T-helper 17 cell (primary cell): ENCODE data around the gene LST1. TPM values are rescaled to one million over a fixed set of nuclear protein-coding genes. Genes with fewer than 3 reads are reported as not detected.
"Not testable (repeated sequence)": the region's sequence is repeated elsewhere in the genome, so short reads cannot be mapped to it uniquely, and the experiment has no call there.

ENCODE experiments used
- ATAC-seq: fragments of 150-1000 bp; cut with Tn5 transposase; 2 replicates; pipeline ENCODE4 v1.10.0; 2021; ENCODE audit warnings: mild to moderate bottlenecking, moderate library complexity
- DNase-seq, 3 donors: peaks; one replicate each; pipeline versions ENCODE4 v3.0.0 to v3.0.0-alpha.2; 2020 to 2021
- H3K9me3 ChIP-seq: one replicate; pipeline ENCODE4 v1.7.0; 2013; ENCODE audit warnings: low read length, mild to moderate bottlenecking; ENCODE audit not compliant: control insufficient read depth, poor library complexity, severe bottlenecking
- H3K27ac Mint-ChIP-seq: one replicate; pipeline ENCODE4 v1.8.0; 2022; ENCODE audit warnings: mild to moderate bottlenecking, moderate library complexity, mixed read lengths
- H3K27me3 Mint-ChIP-seq: one replicate; pipeline ENCODE4 v1.8.0; 2022; ENCODE audit warnings: mixed read lengths
- H3K36me3 Mint-ChIP-seq: one replicate; pipeline ENCODE4 v1.8.0; 2022; ENCODE audit warnings: low read depth, mixed read lengths
- H3K4me1 Mint-ChIP-seq: one replicate; pipeline ENCODE4 v1.8.0; 2022; ENCODE audit warnings: mild to moderate bottlenecking, mixed read lengths
- H3K4me3 Mint-ChIP-seq: one replicate; pipeline ENCODE4 v1.8.0; 2022; ENCODE audit warnings: mild to moderate bottlenecking, moderate library complexity, mixed read lengths
- total RNA-seq, 4 donors: library from RNA in 2 of 4; stranded (reverse) in 2 of 4; gene quantifications; one replicate each; pipeline ENCODE4 v1.2.3 and lab custom pipeline; 2022 to 2026

Gene LST1
- total RNA-seq, 2 donors from 2014 or later: 30.6 to 42.6 TPM

DNA sequence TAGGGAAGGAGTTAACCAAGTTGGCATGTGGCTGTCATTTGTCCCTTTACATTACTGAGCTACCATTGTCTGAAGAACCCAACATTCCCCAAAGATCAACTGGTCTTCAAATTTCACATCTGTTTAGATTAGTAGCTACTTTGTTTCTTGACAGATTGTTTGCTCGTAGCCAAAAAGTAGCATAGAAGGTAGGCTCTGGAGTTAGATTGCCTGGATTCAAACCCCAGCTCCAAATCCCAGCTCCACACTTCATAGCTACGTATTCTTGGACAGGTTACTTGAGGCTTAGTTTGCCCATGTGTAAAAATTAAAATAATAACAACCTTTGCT lies 37.6 kb upstream of the LST1 start:
- H3K9me3 ChIP-seq: no peaks in the 10 kb centered on the region
- peaks cover 24% of the 10 kb centered on the region for H3K4me1 Mint-ChIP-seq

DNA sequence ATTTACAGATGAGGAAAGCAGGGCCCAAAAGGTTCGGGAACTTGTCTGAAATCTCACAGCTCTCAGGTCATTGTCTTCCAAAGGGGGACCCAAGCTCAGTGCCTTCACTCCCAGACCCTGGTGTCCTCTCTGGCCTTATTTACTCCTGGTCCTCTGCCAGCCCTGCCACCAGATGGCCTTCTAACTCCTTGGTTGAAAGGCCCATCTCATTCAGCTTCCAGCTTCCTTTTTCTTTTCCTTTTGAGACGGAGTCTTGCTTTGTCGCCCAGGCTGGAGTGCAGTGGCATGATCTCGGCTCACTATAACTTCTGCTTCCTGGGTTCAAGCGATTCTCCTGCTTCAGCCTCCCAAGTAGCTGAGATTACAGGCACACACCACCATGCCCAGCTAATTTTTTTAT lies 34.7 kb upstream of the LST1 start:
- peaks cover 21% of the 10 kb centered on the region for H3K4me1 Mint-ChIP-seq
- ATAC-seq (peak; percentile 18), DNase-seq (peak; percentile 39 to 54 (median 53))
- H3K27ac Mint-ChIP-seq, H3K36me3 Mint-ChIP-seq, H3K4me3 Mint-ChIP-seq, H3K27me3 Mint-ChIP-seq, H3K9me3 ChIP-seq: not testable (repeated sequence)

More for the DNA sequence above, 37.6 kb upstream of the LST1 start:
- DNase-seq (no peak), ATAC-seq (no peak)
- Mint-ChIP-seq H3K4me3 (peak overlapping the region; percentile 98), H3K27me3 (no peaks in the 10 kb centered on the region), H3K27ac (peak overlapping the region; percentile 94), H3K36me3 (no peaks in the 10 kb centered on the region)

DNA sequence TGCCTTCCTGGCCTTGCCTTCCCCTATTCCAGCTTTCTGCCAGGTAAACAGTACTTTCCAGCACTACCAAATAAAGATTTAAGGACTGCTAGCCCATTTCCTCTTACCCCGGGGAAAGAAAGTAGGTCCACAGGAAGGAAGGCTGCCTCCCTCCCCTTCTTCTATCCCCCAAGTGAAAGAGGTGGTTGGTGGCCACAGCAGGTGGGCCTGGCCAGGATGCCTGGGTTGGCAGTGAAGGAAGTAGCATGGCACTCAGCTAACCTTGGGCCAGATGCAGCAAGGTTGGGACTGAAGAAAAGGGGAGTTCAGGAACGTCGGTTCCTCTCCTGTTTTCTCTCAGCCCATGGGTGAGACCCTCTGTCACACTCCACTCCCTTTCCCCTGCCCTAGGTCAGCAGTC lies 29.8 kb upstream of the LST1 start:
- Mint-ChIP-seq H3K36me3 (peaks cover 5% of the 10 kb centered on the region), H3K27ac (peak overlapping the region; percentile 45), H3K4me1 (peaks cover 41% of the 10 kb centered on the region), H3K27me3 (no peaks in the 10 kb centered on the region), H3K4me3 (peak overlapping the region; percentile 58)
- no peaks in the 10 kb centered on the region for H3K9me3 ChIP-seq
- ATAC-seq: no peak
- no peak for DNase-seq

DNA sequence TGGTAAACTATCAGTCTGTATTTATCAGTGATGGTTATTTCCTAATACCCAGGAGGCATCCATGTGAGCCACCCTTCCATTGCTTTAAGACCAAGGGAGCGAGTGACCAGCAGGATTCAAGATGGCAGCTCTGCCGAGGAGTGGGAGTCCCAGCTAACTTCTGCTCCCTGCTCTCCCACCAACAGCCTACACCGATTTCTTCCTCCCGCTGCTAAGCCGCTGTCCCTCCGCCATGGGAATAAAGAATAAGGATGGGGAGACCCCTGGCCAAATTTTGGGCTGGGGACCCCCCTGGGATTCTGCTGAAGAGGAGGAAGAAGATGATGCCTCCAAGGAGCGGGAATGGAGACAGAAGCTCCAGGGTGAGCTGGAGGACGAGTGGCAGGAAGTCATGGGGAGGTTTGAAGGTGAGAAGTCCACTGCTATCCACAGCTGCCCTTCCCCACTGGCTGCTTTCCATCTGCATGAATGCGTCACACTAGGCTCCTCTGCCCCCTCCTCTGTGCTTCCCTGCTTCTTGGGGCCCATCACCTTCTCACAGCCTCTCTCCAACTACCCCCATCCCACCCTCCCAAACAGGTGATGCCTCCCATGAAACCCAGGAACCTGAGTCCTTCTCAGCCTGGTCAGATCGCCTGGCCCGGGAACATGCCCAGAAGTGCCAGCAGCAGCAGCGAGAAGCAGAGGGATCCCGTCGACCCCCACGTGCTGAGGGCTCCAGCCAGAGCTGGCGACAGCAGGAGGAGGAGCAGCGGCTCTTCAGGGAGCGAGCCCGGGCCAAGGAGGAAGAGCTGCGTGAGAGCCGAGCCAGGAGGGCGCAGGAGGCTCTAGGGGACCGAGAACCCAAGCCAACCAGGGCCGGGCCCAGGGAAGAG lies 28.4 kb upstream of the LST1 start:
- ATAC-seq (no peak), DNase-seq (no peak)
- H3K4me1 Mint-ChIP-seq: peaks cover 47% of the 10 kb centered on the region
- peak overlapping the region; percentile 95 for H3K27ac Mint-ChIP-seq
- peak overlapping the region; percentile 94 for H3K4me3 Mint-ChIP-seq
- no peaks in the 10 kb centered on the region for H3K9me3 ChIP-seq
- no peaks in the 10 kb centered on the region for H3K27me3 Mint-ChIP-seq
- peaks cover 8% of the 10 kb centered on the region for H3K36me3 Mint-ChIP-seq

DNA sequence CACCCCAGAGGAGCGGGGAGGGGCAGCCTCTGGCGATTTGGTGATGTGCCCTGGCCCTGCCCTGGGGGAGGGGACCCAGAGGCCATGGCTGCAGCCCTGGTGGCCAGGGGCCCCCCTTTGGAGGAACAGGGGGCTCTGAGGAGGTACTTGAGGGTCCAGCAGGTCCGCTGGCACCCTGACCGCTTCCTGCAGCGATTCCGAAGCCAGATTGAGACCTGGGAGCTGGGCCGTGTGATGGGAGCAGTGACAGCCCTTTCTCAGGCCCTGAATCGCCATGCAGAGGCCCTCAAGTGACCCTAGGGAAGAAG lies 27.8 kb upstream of the LST1 start:
- Mint-ChIP-seq H3K27me3 (no peaks in the 10 kb centered on the region), H3K36me3 (peaks cover 8% of the 10 kb centered on the region), H3K4me3 (peak overlapping the region; percentile 94), H3K27ac (peak overlapping the region; percentile 95), H3K4me1 (peaks cover 51% of the 10 kb centered on the region)
- no peaks in the 10 kb centered on the region for H3K9me3 ChIP-seq
- ATAC-seq (no peak), DNase-seq (no peak)

DNA sequence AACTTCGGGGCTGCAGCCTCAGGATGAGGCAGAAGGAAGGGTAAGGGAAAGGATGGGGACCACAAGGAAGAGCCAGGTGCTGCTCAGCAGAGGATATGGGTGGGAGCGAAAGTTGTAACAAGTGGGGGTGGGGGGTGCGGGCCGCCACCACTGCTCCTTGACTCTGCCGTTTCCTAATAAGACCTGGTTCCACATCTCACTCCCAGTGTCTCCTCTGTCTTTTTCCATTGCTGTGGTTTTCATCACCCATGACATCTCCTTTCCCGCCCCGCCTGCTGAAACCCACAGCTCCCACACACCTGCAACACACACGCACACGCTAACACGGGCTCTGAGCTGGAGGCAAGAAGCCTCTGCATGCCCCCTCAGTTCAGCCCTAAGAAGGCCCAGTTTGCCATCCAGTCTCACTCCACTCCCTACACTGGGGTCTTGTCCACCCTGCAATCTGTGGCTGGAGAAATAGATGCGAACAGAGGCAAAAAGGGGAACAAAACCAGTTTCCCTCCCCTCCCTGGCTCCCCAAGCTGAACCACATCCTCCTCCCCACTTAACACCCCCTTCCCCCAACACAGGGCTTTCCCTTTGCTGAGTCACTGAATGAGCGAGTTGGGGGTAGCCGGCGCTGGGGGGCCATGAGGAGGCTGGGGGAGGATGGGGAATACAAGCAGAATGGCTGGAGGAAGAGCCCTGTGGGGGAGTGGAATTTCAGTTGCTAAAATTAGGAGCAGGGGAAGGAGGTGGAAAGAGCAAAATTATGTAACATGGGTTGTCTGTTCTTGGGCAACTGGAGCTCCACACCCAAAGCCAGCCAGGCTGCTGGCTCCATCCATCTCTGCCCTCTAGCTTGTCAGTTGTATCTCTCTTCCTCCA lies 27.2 kb upstream of the LST1 start:
- no peaks in the 10 kb centered on the region for H3K9me3 ChIP-seq
- Mint-ChIP-seq H3K36me3 (peaks cover 9% of the 10 kb centered on the region), H3K27ac (peak overlapping the region; percentile 95), H3K4me1 (peaks cover 53% of the 10 kb centered on the region), H3K27me3 (no peaks in the 10 kb centered on the region), H3K4me3 (peak overlapping the region; percentile 94)
- ATAC-seq: peak; percentile 83
- peak; percentile 32 to 63 (median 44) for DNase-seq

DNA sequence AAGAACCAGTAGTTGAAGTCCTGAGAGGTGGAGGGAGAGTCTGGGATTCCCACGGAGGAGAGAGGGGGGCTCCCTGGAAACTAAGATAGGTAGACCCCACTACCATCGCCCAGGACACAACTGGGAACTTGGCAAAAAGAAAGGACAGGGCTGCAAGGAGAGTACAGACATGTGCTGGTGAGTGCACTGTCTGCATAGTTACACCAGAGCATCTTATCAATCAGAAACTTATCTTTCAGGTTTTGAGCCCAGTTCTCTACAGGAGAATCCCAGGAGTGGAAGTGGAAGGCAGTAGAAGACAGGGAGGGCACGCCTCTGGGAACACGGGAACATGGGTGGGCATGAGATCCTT lies 26.5 kb upstream of the LST1 start:
- Mint-ChIP-seq H3K4me1 (peaks cover 57% of the 10 kb centered on the region), H3K27ac (peak overlapping the region; percentile 95), H3K27me3 (no peaks in the 10 kb centered on the region), H3K36me3 (peaks cover 10% of the 10 kb centered on the region), H3K4me3 (peak overlapping the region; percentile 94)
- DNase-seq: no peak
- ATAC-seq: peak; percentile 23
- H3K9me3 ChIP-seq: no peaks in the 10 kb centered on the region

DNA sequence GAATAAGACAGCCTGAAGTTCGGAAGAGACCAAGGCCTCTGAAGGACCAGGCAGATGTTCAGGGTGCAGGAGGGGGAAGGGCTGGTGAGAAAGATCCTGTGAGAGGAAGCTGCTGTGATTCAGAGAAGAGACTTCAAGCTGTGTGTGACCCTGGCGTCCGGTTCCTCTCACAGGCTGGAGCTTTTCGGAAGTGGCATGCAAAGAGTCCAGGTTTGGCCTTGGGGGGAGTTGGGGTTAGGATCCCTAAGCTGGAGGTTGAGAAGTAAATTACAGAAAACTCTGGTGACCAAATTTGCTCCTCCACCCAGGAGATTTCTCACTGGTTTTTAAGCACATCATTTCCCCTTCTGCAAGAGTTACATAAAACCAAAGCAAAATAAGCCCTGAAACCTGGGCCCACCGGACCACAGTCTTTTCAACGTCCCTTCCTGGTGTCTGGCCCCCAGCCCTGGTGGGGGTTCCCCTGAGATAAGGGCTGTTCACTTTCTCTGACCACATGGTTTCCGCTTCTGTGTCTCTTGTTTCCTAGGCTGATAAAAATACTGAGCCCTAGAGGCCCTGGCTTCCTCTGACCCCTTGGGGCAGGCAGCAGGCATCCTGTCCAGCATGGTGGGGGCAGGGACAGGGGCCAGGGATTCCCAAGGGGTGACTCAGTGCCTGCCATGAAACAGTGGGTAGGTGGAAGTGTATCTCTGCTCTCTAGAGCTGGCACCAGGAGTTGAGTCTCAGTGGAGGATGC lies 25.9 kb upstream of the LST1 start:
- Mint-ChIP-seq H3K4me3 (peak overlapping the region; percentile 94), H3K36me3 (peaks cover 14% of the 10 kb centered on the region), H3K27ac (peak overlapping the region; percentile 95), H3K27me3 (no peaks in the 10 kb centered on the region), H3K4me1 (peaks cover 60% of the 10 kb centered on the region)
- ATAC-seq: peak; percentile 65
- DNase-seq: no peak
- H3K9me3 ChIP-seq: no peaks in the 10 kb centered on the region

DNA sequence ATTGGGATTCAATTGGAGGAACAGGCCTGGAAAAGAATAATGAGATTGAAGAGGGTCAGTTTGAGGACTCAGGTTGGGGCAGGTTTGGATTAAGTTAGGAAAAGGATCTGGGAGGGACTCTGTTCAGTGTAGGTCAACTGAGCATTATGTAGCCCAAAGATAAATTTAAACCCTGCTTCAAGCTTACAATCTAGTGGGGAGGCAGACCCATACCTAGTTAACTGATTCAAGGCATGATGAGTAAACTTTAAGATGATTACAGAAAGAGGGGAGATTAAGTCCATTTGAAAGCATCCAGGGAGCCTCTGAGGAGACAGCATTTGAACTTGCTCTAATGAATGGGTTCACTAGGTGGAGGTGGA lies 25.4 kb upstream of the LST1 start:
- Mint-ChIP-seq H3K4me3 (peak overlapping the region; percentile 94), H3K27ac (peak overlapping the region; percentile 95), H3K36me3 (peaks cover 14% of the 10 kb centered on the region), H3K27me3 (no peaks in the 10 kb centered on the region), H3K4me1 (peaks cover 66% of the 10 kb centered on the region)
- H3K9me3 ChIP-seq: no peaks in the 10 kb centered on the region
- DNase-seq (no peak), ATAC-seq (no peak)

DNA sequence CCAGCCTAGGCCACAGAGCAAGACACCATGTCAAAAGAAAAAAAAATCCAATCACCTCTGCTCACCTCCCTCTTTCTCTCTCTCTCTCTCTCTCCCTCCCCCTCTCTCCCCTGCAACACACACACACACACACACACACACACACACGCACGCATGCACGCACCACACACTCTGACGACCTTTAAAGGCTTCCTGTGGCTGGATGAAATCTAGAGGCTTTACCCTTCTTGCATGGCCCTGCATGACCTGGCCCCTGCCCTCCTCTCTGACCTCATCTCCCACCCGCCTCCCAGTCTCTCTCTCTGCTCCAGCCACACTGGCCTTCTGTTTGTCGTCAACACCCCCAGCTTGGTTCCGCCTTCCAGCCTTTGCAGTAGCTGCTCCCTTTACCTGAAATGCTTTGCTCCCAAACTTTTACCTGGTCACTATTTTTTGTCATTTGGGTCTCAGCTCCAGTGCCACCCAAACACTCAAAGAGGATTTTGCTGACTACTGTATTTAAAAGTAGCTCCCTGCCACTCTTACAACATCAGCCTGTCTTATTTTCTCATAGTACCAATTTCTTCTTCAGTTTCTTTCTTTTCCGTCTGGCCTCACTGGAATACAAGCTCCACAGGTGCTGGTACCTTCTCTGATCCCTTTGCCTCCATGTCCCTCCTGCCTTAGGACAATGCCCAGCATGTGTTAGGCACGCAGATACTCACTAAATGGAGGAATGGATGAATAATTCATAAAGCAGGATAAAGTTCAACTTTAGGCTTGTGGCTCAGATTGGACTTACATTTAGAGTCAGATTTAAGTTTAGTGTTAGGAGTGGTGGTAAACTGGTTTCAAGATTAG lies 18.3 kb upstream of the LST1 start:
- peaks cover 10% of the 10 kb centered on the region for H3K36me3 Mint-ChIP-seq
- DNase-seq: no peak
- H3K9me3 ChIP-seq: no peaks in the 10 kb centered on the region
- peak overlapping the region; percentile 99 for H3K27ac Mint-ChIP-seq
- peak overlapping the region; percentile 89 for H3K4me3 Mint-ChIP-seq
- no peak for ATAC-seq
- peaks cover 69% of the 10 kb centered on the region for H3K4me1 Mint-ChIP-seq
- no peaks in the 10 kb centered on the region for H3K27me3 Mint-ChIP-seq

DNA sequence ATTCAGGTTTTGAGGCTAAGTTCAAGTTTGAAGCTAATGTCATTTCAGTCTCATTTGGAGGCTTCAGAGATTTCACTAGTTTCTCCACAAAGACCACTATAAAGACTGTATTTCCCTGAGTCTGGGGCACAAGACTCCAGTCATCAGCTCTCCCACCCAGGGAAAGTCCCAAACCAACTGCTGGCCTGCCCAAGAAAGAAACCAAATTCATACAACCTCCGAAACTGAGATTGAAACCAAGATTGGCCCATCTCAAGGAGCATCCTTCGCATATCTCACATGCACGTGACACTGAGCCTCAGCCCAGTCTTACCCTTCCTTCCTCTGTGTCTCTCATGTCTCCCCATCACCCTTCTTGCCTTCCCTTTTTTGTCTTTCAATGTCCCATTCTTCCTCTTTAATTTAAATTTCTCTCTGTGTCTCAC lies 17.5 kb upstream of the LST1 start:
- peaks cover 71% of the 10 kb centered on the region for H3K4me1 Mint-ChIP-seq
- H3K27ac Mint-ChIP-seq: peak overlapping the region; percentile 99
- H3K9me3 ChIP-seq: no peaks in the 10 kb centered on the region
- peaks cover 12% of the 10 kb centered on the region for H3K36me3 Mint-ChIP-seq
- peak overlapping the region; percentile 89 for H3K4me3 Mint-ChIP-seq
- DNase-seq (peak; percentile 40 to 67 (median 50)), ATAC-seq (peak; percentile 76)
- no peaks in the 10 kb centered on the region for H3K27me3 Mint-ChIP-seq

DNA sequence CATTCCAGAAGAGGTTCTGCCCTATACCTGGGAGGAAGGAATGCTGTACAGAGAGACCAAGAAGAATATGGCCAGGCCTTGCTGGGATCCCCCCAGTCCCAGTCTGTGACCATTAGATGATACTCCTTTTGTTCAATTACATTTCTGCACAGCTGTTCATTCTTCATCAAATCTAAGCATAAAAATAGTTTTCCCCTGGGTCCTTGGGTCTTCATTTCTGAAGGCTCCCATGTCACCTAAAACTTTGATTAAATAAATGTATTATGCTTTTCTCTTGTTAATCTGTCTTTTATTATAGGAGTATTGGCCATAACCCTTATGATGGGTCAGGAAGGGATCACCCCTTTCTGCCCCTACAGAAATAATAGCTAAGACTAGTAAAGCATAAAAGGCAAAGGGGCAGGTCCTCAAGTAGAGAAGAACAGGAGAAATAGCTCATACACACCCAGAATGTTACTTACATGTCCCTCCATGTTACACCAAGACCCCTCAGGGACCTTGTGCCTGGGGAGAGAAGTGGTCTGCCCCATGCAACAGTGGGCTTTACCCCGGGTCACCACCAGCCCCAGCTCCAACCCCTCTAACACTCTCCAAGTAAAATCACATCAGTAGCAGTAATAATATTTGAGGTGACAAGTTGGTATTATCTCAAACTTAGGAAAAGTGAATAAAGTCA lies 16.1 kb upstream of the LST1 start:
- H3K27ac Mint-ChIP-seq: peak overlapping the region; percentile 99
- DNase-seq: no peak
- peaks cover 6% of the 10 kb centered on the region for H3K36me3 Mint-ChIP-seq
- H3K27me3 Mint-ChIP-seq: no peaks in the 10 kb centered on the region
- peak overlapping the region; percentile 33 for H3K4me3 Mint-ChIP-seq
- ATAC-seq: no peak
- no peaks in the 10 kb centered on the region for H3K9me3 ChIP-seq
- H3K4me1 Mint-ChIP-seq: peaks cover 72% of the 10 kb centered on the region
